ENCODE results near the gene CYP3A4. TPM values are rescaled to one million over a fixed set of nuclear protein-coding genes. Genes with fewer than 3 reads are reported as not detected.

CYP3A4 gene
- total RNA-seq (under 1 TPM in 1 of 2 donors, not detected in 1; 0.11 TPM), polyA plus RNA-seq (ENCODE audit: insufficient read length in 2 of 2) (under 1 TPM; 0.27 to 0.40 TPM)
- long read RNA-seq, donor 1: 0 reads
- long read RNA-seq, donor 2: 0 reads
- long read RNA-seq, donor 3: 0 reads
- long read RNA-seq, donor 4: 0 reads

DNA sequence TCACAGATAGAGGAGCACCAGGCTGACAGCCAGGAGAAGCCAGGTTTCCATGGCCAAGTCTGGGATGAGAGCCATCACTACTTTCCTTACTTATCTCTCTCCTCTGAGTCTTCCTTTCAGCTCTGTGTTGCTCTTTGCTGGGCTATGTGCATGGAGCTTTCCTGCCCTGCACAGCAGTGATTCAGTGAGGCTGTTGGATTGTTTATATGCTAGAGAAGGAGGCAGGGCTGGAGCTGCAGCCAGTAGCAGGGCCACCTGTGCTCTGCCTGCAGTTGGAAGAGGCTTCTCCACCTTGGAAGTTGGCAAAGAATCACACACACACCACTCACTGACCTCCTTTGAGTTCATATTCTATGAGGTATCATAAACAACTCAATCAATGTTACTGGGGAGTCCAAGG is at the start of gene CYP3A4:
Gene CYP3A4, minus strand, starts transcription at position 178 of the 400 bp plus-strand sequence. Its CDS starts 103 bp downstream, at position 75.
- no peak for DNase-seq (ENCODE audit: low read depth in 4 of 6, low spot score in 6 of 6)
- no peaks in the 10 kb centered on the region for H3K9me3 ChIP-seq (ENCODE audit: control insufficient read depth, insufficient read depth, low read length)
- no peak within 1 kb of the TSS for H3K4me3 ChIP-seq (ENCODE audit: low read depth, low read length)
- no peaks in the 10 kb centered on the region for H3K27me3 ChIP-seq (ENCODE audit: control insufficient read depth, insufficient read depth, low read length)
- H3K27ac ChIP-seq (ENCODE audit: low read depth, low read length): no peak within 1 kb of the TSS
- H3K36me3 ChIP-seq (ENCODE audit: control insufficient read depth, insufficient read depth, low read length): no peaks in the 10 kb centered on the region
- no peaks in the 10 kb centered on the region for H3K4me1 ChIP-seq (ENCODE audit: control insufficient read depth, insufficient read depth, low read length)

DNA sequence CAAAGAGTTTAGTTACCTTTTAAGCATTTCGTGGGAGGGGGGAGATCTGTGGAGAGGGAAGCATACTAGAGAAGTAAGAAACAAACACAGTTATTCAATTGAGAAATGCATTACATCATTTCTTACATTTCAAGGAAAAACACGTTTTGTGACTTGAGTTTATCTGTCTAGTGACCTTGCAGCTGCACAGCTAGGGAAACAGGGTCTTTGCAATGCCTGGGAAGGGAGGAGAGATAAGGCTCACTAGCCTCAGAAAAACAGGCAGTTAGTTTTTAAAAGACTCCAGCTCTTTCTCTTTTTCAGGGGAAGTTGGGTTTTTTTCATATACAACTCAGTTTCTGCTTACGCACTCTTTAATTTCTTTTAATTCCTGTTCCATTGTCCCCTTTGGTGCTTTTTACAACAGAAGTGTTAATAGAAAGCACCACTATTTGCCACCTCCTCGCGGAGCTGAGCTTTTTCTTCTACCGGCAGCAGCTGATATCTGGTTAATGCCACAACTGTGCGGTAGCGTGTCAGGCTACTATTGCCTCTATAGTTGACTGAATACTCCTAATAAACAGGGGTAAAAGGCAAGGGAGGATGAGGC is 49.4 kb upstream of the CYP3A4 start:
- Histone ChIP-seq H3K9me3 (ENCODE audit: control insufficient read depth, insufficient read depth, low read length) (no peaks in the 10 kb centered on the region), H3K4me3 (ENCODE audit: low read depth, low read length) (no peak overlapping the region), H3K27ac (ENCODE audit: low read depth, low read length) (no peak overlapping the region), H3K27me3 (ENCODE audit: control insufficient read depth, insufficient read depth, low read length) (no peaks in the 10 kb centered on the region), H3K4me1 (ENCODE audit: control insufficient read depth, insufficient read depth, low read length) (no peaks in the 10 kb centered on the region), H3K36me3 (ENCODE audit: control insufficient read depth, insufficient read depth, low read length) (no peaks in the 10 kb centered on the region)
- peak in 1 of 6 donors; percentile 6 for DNase-seq (ENCODE audit: low read depth in 4 of 6, low spot score in 6 of 6)
- no CpG with 5 or more reads among the region's 8 CpGs for WGBS (ENCODE audit: insufficient coverage)

DNA sequence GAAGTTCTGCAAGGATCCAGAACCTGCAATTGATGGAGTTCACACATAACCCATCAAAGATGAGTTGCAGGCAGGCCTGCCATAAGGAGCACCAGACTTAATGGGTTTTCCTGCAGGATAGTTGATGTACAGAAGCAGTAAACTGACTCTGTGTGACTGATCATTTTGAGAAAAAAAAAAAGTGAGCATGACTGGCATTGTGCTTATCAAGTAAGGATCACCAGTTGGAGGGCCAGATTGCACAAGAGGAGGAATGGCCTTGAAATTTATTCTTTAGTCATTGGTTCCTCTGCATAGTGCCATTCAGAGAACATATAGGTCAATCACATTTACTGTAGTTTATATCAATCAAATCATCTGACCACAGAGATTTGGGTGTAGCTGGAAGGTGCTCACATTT is 47.6 kb upstream of the CYP3A4 start:
- H3K4me1 ChIP-seq (ENCODE audit: control insufficient read depth, insufficient read depth, low read length): no peaks in the 10 kb centered on the region
- no peak for DNase-seq (ENCODE audit: low read depth in 4 of 6, low spot score in 6 of 6)
- no peaks in the 10 kb centered on the region for H3K27me3 ChIP-seq (ENCODE audit: control insufficient read depth, insufficient read depth, low read length)
- no peak overlapping the region for H3K27ac ChIP-seq (ENCODE audit: low read depth, low read length)
- H3K4me3 ChIP-seq (ENCODE audit: low read depth, low read length): no peak overlapping the region
- H3K9me3 ChIP-seq (ENCODE audit: control insufficient read depth, insufficient read depth, low read length): no peaks in the 10 kb centered on the region
- H3K36me3 ChIP-seq (ENCODE audit: control insufficient read depth, insufficient read depth, low read length): no peaks in the 10 kb centered on the region

DNA sequence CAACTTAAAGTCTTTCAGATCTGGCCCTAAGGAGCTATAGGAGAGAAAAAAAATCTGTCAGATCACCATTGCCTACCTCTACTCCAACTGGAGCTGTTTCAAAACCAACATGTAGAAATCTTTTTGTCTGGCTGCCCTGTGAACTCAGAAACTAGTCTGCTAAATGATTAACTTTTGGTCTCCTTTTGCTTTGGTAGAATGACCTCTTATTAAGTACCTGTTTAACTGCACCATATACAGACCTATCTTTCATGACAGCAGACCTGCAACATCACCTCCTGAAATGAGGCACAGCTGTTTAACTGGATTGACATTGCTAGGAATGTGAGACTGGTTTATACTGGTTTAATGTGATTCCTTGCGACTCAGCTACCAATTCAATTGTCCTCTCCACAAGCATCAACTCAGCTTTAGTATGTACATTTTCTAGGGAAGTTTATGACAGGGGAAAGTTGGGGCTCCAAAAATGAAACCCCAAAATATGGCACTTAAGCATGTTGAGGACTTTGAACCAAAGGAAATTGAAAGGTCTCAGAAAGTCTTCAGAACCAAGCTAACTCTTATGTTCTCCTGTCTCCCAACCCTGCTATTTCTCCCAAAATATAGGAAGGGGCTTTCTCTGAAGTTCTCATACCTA is 45.7 kb upstream of the CYP3A4 start:
- DNase-seq (ENCODE audit: low read depth in 4 of 6, low spot score in 6 of 6): no peak
- Histone ChIP-seq H3K27ac (ENCODE audit: low read depth, low read length) (no peak overlapping the region), H3K4me1 (ENCODE audit: control insufficient read depth, insufficient read depth, low read length) (no peaks in the 10 kb centered on the region), H3K36me3 (ENCODE audit: control insufficient read depth, insufficient read depth, low read length) (no peaks in the 10 kb centered on the region), H3K9me3 (ENCODE audit: control insufficient read depth, insufficient read depth, low read length) (no peaks in the 10 kb centered on the region), H3K4me3 (ENCODE audit: low read depth, low read length) (no peak overlapping the region), H3K27me3 (ENCODE audit: control insufficient read depth, insufficient read depth, low read length) (no peaks in the 10 kb centered on the region)
- WGBS (ENCODE audit: insufficient coverage): no CpG with 5 or more reads among the region's 1 CpG

DNA sequence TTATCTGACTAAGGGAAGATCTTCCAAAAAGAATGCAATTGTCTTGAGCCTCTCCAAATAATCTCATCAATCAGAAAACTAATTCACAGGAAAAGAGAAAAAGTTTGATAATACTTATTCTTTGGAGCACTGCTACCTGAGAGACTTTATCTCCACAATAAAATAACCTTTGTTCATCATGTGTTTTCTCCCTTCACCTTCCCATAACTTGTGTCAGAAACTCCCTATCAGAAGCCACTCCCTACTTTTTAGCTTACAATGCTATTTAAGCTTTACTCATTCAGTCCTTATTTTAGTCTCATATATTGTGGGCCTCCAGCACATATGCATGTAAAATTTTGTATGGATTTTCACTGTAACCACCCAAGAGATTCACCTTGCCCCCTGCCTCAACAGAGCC is 44.8 kb upstream of the CYP3A4 start:
- no peak for DNase-seq (ENCODE audit: low read depth in 4 of 6, low spot score in 6 of 6)
- Histone ChIP-seq H3K4me1 (ENCODE audit: control insufficient read depth, insufficient read depth, low read length) (no peaks in the 10 kb centered on the region), H3K27me3 (ENCODE audit: control insufficient read depth, insufficient read depth, low read length) (no peaks in the 10 kb centered on the region), H3K4me3 (ENCODE audit: low read depth, low read length) (no peak overlapping the region), H3K9me3 (ENCODE audit: control insufficient read depth, insufficient read depth, low read length) (no peaks in the 10 kb centered on the region), H3K27ac (ENCODE audit: low read depth, low read length) (no peak overlapping the region), H3K36me3 (ENCODE audit: control insufficient read depth, insufficient read depth, low read length) (no peaks in the 10 kb centered on the region)

DNA sequence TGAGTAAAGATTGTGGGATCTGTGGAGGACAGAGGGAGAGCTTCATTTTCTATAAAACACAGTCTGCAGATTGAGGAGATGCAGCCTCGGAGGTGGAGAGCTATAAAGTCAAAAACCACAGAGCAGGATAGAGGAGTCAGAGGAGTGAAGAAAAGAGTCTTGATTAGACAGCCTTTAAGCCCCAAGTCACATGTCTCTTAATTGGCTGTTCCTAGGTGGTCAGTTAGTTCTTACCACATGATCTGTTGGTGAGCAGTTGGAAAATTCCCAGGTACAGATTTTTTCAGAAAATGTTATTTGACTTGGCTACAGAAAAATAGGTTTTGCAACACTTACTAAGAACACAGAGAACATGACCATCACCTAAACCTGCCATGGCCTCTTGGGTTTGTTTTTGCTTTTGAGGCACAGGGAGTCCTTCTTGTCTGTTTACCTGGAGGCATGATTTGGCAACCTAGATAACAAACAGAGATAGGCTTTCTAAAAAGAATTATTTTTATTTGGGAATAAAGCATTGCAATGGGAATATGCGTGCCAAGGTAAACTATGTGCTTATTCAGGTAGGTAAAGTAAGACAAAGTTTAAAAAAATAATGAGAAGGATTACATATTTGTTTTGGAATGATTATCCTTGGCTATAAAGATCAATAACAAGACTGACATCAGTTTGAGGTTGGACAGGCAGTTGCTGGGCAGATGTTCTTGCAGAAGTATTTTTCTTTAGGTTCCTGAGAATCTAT is 43.2 kb upstream of the CYP3A4 start:
- Histone ChIP-seq H3K4me3 (ENCODE audit: low read depth, low read length) (no peak overlapping the region), H3K4me1 (ENCODE audit: control insufficient read depth, insufficient read depth, low read length) (no peaks in the 10 kb centered on the region), H3K36me3 (ENCODE audit: control insufficient read depth, insufficient read depth, low read length) (no peaks in the 10 kb centered on the region), H3K9me3 (ENCODE audit: control insufficient read depth, insufficient read depth, low read length) (no peaks in the 10 kb centered on the region), H3K27ac (ENCODE audit: low read depth, low read length) (no peak overlapping the region), H3K27me3 (ENCODE audit: control insufficient read depth, insufficient read depth, low read length) (no peaks in the 10 kb centered on the region)
- 92% methylated on average over 2 of the region's 2 CpGs for WGBS (ENCODE audit: insufficient coverage)
- DNase-seq (ENCODE audit: low read depth in 4 of 6, low spot score in 6 of 6): no peak

DNA sequence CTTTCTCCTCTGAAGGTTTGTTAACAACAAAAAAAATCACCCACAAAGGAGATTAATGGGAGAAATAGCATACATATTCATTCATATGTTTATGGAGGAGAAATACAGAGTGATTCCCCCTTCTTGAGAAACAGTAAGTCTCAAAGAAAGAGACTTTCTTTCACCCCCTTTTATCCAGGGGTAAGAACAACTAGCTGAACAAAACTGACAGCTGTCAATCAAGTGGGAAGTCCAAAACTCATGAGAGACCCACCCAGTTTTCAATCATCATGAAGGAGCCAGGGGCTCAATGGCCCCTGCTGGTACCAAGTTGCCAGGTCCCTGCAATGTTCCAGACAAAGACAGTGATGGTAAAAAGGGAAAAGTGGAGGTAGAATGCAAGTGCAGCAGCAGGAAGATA is 41.9 kb upstream of the CYP3A4 start:
- Histone ChIP-seq H3K27ac (ENCODE audit: low read depth, low read length) (no peak overlapping the region), H3K4me1 (ENCODE audit: control insufficient read depth, insufficient read depth, low read length) (no peaks in the 10 kb centered on the region), H3K4me3 (ENCODE audit: low read depth, low read length) (no peak overlapping the region), H3K27me3 (ENCODE audit: control insufficient read depth, insufficient read depth, low read length) (no peaks in the 10 kb centered on the region), H3K9me3 (ENCODE audit: control insufficient read depth, insufficient read depth, low read length) (no peaks in the 10 kb centered on the region), H3K36me3 (ENCODE audit: control insufficient read depth, insufficient read depth, low read length) (no peaks in the 10 kb centered on the region)
- DNase-seq (ENCODE audit: low read depth in 4 of 6, low spot score in 6 of 6): no peak

DNA sequence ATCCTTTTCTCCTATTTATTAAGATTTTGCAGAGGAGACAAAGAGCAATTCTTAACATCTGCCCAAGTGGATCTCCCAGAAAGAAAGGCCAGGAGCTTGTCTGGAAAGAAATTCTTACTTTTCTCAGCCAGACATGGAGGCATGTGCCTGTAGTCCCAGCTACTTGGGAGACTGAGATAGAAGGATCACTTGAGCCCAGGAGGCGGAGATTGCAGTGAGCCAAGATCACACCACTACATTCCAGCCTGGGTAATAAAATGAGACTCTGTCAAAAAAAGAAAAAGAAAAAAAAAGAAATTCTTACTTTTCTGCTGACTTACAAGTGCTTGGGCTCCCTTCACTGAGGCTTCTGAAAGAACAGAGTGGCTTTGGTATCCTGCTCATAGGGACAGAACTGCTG is 41.5 kb upstream of the CYP3A4 start:
- no peak for DNase-seq (ENCODE audit: low read depth in 4 of 6, low spot score in 6 of 6)
- H3K27ac ChIP-seq (ENCODE audit: low read depth, low read length): no peak overlapping the region
- no peaks in the 10 kb centered on the region for H3K27me3 ChIP-seq (ENCODE audit: control insufficient read depth, insufficient read depth, low read length)
- H3K36me3 ChIP-seq (ENCODE audit: control insufficient read depth, insufficient read depth, low read length): no peaks in the 10 kb centered on the region
- no peak overlapping the region for H3K4me3 ChIP-seq (ENCODE audit: low read depth, low read length)
- WGBS (ENCODE audit: insufficient coverage): no CpG with 5 or more reads among the region's 1 CpG
- no peaks in the 10 kb centered on the region for H3K9me3 ChIP-seq (ENCODE audit: control insufficient read depth, insufficient read depth, low read length)
- H3K4me1 ChIP-seq (ENCODE audit: control insufficient read depth, insufficient read depth, low read length): no peaks in the 10 kb centered on the region

DNA sequence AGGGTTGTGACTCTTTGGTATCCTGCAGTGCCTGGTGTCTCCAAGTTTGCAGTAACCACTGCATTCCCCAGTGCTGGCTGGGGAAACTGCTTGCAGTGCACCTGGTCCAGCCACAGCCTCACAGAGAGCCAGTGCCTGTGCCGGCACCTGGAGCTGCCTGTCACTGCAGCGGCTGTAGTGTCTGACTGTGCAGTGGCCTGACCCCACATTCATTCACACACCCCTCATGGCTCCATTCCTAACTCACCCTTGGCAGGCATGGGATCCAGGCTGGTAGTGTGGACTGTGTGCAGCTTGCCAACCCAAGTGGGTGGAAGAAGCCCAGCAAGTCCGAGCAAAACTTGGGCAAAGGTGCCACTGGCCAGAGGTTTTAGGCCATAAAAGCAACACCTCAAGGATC is 40.1 kb upstream of the CYP3A4 start:
- Histone ChIP-seq H3K9me3 (ENCODE audit: control insufficient read depth, insufficient read depth, low read length) (no peaks in the 10 kb centered on the region), H3K36me3 (ENCODE audit: control insufficient read depth, insufficient read depth, low read length) (no peaks in the 10 kb centered on the region), H3K27me3 (ENCODE audit: control insufficient read depth, insufficient read depth, low read length) (no peaks in the 10 kb centered on the region), H3K4me3 (ENCODE audit: low read depth, low read length) (no peak overlapping the region), H3K27ac (ENCODE audit: low read depth, low read length) (no peak overlapping the region), H3K4me1 (ENCODE audit: control insufficient read depth, insufficient read depth, low read length) (no peaks in the 10 kb centered on the region)
- DNase-seq (ENCODE audit: low read depth in 4 of 6, low spot score in 6 of 6): no peak
- 83% methylated on average over 2 of the region's 3 CpGs for WGBS (ENCODE audit: insufficient coverage)

Data from spinal cord (tissue), 10 donors.